Stimulated activated CD8-positive, alpha-beta memory T cell treated with anti-CD3 and anti-CD28 coated beads, Interleukin-4, amount 100 ng/mL, for 1 hour (primary cell): ENCODE results near the gene RMDN2.
"Not testable (repeated sequence)": the region's sequence is repeated elsewhere in the genome, so short reads cannot be mapped to it uniquely, and the experiment has no call there.

ENCODE experiments used
- DNase-seq, 2 donors: peaks; one replicate each; pipeline ENCODE4 v3.0.0-alpha.2; 2020; ENCODE audit warnings: low read depth in 2 of 2, low spot score in 1 of 2

Gene RMDN2

DNA sequence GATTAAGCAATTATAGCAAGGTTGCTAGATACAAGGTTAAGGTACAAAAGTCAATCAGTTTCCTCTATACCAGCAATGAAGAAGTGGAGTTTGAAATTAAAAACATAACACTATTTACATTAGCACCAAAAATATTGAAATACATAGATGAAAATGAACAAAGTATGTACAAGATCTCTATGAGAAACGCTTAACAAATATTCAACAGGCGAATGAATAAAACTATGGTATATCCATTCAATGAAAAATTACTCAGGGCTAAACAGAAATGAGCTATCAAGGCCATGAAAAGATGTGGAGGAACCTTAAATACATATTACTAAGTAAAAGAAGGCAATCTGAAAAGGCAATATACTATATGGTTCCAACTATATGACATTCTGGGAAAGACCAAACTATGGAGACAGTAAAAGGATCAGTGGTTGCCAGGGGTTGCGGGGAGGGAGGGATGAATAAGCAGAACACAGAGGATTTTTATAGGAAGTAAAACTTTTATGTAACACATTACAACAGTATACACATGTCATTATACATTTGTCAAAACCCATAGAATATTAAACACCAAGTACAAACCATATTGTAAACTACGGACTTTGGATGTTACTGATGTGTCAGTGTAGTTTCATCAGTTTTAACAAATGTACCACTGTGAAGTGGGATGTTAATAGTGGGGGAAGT, 62.1 kb downstream of the RMDN2 start:
- no peak for DNase-seq

DNA sequence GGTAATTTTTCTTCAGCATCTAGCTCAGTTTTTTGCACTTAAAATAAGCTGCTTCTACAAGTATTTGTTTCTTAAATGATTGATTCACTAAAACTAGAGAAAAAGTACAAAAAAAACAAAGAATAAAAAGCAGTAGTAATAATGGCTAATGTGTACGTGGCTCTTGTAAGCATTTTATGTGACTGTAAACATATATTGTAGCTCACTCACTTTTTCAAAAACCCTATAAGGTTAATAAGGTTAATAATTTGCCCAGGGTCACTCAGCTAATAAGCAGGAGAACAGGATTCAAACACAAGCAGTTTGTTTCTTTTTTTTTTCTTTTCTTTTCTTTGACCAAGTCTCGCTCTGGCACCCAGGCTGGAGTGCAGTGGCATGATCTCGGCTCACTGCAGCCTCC, 67.5 kb downstream of the RMDN2 start:
- no peak for DNase-seq

DNA sequence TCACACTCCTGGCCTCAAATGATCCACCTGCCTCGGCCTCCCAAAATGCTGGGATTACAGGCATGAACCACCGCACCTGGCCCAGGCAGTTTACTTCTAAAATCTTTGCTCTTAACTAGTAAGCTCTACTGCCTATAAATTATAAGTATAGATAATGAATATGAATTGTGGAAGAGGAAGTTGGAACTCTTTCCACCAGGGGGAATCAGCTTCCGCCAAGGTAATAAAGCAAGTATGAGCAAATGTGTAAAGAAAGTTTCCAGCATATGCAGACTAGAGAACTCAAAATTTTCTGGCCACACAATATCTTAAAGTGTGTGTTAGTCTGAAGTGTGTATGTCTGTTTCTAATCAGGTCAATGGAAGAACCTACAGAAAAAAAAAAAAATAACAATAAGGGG, 68.1 kb downstream of the RMDN2 start:
- DNase-seq, result no peak

DNA sequence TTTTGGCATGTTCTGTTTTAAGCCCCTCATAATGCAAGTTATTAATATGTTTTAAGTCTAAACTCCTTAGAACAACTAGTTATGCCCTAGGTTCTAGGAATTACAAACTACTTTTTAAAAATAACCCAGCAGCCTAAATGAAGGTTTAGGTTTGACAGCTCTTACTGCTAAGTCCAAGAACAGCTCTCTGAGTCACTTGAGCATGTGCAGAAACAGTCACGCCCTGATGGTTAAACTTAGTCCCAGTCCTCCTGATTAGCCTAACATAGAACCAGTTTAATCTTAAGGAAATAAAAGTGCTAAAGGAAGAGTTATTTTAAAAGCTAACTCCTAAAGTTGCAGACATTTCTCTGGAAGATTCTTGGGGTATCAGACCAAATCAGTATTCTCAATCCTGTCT, 72.5 kb downstream of the RMDN2 start:
- no peak for DNase-seq

DNA sequence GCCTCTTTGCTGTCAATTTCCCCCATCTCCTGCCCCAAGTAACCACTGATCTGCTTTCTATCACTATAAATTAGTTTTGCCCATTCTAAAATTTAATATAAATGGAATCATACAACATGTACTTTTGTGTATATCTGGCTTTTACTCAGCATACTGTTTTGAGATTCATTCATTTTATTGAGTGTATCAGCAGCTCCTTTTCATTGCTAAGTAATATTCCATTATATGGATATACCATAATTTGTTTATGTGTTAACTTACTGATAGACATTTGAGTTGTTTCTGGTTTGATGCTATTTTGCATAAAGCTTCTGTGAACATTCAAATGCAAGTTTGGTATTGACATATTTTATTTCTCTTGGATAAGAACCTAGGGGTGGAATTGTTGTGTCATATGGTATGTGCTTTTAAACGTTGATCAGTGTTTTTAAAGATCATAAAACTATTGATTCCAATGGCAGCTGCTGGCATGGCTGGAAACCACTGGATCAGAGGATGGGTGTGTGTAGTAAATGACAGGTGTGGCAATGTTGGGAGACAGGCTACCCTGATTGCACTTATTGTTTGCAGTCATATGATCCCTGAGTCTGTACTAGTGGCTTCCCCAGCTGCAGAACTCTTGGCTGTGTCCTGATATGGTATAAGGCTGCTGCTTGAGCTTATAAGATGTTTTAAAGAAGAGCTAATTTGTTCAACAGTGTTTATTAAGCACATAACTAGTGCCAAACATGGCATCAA, 75.6 kb downstream of the RMDN2 start:
- DNase-seq, result no peak

DNA sequence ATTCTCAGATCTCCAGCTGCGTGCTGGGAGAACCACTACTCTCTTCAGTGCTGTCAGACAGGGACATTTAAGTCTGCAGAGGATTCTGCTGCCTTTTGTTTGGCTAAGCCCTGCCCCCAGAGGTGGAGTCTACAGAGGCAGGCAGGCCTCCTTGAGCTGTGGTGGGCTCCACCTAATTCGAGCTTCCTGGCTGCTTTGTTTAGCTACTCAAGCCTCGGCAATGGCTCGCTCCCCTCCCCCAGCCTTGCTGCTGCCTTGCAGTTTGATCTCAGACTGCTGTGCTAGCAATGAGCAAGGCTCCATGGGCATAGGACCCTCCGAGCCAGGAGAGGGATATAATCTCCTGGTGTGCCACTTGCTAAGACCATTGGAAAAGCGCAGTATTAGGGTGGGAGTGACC, 85.1 kb downstream of the RMDN2 start:
- DNase-seq, result not testable (repeated sequence)

DNA sequence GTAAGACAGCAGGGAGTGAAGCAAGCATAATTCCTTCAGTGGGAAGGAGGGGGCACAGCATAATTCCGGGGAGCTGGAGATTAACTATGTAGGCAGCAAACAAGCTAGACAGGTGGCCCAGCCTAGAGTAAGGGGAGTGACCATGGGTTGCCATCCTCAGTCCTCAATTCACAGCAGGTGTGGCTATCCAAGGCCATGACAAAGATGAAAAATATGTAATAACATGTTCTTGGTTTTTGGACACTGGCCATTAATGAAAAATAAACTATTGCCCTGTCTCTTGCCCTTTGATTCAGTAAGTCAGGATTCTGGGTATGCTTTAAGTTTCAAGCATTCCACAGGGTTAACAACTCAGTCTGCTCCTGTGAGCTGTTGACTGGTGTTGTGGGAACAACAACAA, 85.9 kb downstream of the RMDN2 start:
- no peak for DNase-seq

DNA sequence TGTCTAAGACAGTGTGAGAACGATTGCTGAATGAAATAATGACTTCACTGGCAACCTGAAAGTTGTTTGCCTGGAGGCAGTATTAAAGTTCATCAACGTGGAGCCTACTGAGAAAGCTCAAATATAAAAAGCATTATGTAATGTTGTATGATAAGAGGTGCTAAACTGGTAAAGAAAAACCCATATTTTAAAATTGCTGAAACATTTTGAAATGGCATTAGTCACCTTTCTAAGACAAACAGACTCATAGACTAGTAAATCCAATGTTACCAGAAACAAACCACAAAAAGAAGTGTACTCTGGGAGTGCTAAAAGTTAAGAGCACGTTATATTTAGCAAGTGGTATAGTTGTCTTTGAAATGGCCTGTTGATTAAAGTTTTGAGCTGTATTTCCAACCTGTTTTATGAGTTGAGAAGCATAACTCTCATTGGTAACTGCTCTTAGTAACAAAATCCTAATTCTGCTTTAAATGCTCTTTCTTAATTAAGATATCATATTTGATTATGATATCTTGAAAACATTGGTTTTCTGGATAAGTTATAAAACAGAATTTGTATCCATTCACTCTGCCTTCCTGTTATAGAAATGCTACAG, 88.2 kb downstream of the RMDN2 start:
- no peak for DNase-seq

DNA sequence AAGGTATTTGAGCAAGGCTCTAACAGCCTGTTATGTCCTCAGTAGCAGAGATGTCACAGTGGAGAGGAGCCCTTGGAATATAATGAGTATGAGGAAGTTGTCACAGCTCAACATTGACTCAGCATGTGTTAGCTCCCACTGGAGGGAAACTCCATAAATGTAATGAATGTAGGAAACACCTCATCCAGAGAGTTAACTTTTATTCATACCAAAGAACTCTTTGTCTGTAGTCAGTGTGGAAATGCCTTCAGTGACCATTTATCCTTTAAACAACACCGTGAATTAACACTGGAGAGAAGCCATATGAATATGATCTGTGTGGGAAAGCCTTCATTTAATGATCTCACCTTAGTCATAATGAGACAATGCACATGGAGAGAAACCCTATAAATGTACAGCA, 91.1 kb downstream of the RMDN2 start:
- DNase-seq, result no peak

DNA sequence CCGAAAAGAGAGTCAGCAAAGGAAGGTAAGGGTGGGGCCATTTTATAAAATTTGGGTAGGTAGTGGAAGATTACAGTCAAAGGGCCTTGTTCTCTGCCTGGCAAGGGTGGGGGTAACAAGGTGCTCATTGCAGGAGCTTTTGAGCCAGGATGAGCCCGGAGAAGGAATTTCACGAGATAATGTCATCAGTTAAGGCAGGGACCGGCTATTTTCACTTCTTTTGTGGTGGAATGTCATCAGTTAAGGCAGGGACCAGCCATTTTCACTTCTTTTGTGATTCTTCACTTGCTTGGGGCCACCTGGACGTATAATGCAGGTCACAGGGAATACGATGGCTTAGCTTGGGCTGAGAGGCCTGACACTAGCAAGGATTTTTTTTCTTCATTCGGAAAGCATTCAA, 92.7 kb downstream of the RMDN2 start:
- DNase-seq, result no peak

DNA sequence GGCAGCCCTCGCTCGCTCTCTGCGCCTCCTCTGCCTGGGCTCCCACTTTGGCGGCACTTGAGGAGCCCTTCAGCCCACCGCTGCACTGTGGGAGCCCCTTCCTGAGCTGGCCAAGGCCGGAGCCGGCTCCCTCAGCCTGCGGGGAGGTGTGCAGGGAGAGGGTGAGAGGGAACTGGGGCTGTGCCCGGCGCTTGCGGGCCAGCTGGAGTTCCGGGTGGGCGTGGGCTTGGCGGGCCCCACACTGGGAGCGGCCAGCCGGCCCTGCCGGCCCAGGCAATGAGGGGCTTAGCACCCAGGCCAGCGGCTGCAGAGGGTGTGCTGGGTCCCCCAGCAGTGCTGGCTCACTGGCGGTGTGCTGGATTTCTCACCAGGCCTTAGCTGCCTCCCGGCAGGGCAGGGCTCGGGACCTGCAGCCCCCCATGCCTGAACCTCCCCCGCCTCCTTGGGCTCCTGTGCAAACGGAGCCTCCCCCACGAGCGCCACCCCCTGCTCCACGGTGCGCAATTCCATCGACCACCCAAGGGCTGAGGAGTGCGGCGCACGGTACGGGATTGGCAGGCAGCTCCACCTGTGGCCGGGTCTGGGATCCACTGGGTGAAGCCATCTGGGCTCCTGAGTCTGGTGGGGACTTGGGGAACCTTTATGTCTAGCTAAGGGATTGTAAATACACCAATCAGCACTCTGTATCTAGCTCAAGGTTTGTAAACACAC, 95.4 kb downstream of the RMDN2 start:
- not testable (repeated sequence) for DNase-seq

DNA sequence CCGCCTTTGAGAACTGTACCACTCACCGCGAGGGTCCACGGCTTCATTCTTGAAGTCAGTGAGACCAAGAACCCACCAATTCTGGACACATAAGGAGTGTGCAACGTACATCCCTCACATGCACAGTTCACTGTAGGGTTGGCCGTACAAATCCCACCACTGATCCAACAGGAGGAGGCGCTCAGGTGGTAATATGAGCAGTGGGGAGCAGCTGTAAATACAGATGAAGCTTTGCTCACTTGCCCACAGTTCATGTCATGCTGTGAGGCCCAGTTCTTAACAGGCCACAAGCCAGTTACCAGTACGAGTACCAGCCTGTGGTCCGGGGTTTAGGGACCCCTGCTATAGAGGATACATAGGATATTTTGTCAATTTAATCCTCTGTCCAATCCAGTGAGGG, 96.5 kb downstream of the RMDN2 start:
- no peak for DNase-seq

DNA sequence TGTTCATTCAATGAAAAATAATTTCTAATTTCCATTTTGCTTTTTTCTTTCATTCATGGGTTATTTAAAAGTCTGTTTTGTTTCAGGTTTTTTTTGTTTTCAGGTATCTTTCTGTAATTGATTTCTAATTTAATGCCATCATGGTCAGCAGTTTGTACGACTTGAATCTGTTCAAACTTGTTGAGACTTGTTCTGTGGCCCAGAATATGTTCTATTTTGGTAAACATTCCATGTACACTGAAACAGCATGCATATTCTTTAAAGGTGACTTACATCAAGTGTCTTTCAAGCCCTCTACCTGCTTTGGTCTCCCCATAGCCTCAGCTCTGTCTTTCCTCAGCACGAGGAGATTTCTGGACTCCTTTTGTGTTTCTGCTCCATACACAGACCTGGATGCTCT, 101.8 kb downstream of the RMDN2 start:
- DNase-seq, result no peak

DNA sequence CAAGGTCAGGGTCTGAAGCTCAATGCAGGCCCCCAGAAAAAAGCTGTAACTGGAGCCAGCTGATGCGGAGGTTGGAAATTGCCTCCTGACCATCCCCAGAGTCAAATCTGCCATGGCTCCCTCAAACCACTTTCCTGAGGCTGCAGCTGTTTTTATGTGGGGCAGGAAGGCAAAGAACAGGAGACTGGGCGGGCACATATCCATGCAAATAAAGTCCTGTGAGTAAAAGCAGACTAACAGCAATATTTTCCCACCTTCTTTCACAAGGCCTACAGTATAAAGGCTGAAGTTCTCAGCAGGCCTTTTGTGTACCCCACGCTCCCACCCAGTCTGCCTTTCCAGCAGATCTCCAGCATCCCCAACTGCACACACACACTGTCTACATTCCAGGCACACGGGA, 103.7 kb downstream of the RMDN2 start:
- DNase-seq, result no peak

DNA sequence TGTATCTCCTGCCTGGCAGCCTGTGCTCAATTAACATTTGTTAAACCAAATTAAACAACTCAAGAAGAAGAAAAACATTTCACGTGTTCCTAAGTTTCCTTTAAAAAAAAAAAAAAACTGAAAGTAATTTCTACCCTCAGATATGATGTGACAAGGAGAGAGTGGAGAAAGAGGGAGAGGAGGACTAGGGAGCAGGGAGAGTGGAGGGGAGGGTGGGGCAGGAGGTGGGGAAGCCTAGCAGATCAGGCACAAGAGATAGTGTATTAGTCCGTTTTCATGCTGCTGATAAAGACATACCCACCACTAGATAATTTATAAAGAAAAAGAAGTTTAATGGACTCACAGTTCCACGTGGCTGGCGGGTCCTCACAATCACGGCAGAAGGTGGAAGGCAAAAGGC, 104.4 kb downstream of the RMDN2 start:
- DNase-seq, result no peak

DNA sequence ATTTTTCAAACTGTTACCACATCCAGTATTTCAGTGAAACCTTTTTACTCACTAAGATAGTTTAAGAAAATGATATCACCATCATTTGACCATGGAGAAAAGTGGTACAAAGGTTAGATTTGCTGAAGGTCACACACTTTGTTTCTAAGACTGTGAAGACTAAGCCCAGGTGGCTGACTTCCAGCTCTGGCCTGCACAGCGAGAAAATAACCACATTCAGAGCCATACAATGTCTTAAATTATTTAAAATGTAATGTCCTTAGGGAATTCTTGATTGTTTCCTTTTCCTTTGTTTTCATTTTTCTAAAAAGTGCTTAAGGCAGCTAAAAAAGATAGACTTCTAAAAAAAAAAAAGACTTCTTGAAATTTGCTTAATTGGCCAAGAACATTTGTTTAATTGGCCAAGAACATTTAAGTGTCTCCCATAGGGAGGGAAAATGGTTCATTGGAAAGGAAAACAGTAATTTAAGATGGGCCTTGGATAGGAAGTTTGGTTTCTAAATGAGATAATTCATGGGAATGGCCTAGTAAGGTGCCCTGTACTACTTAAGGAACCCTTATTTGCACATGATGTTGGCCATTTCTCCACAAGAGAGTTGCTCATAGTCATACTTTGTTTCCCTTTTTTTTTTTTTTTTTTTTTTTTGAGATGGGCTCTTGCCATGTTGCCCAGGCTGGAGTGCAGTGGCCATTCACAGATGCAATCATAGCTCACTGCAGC, 105.7 kb downstream of the RMDN2 start:
- DNase-seq, result no peak

DNA sequence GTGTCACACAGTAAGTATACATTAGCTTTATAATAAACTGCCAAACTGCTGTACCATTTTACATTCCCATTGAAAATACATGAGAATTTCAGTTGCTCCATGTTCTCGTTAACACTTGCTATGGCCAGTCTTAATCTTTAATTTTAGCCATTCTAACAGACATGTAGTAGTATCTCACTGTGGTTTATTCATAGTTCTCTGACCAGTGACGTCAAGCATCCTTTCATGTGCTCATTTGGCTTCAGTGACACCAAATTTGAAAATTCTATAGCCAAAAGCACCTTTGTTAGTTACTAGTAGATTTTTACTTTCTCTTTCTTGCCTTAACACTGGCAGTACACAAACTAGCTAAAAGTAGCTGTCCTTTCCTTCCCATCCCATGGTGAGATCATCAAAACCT, 107.9 kb downstream of the RMDN2 start:
- DNase-seq, result no peak

DNA sequence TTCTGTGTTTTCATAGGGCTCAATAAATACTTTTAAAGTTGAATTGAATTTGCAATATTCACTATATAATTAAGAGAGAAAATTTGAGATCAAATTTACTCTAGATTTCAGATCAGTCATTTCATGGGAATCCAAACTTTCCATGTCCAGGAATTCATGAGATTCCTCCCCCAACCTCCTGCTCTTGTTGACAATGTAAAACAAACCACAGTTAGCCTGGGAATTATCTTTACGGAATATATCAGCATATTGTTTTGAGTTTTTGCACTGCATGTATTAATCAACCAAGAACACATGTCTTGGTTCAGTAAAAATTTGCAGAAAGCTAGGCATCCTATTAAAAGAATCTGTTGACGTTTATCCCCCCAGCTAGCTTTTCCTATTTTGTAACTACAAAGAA, 108.6 kb downstream of the RMDN2 start:
- no peak for DNase-seq

DNA sequence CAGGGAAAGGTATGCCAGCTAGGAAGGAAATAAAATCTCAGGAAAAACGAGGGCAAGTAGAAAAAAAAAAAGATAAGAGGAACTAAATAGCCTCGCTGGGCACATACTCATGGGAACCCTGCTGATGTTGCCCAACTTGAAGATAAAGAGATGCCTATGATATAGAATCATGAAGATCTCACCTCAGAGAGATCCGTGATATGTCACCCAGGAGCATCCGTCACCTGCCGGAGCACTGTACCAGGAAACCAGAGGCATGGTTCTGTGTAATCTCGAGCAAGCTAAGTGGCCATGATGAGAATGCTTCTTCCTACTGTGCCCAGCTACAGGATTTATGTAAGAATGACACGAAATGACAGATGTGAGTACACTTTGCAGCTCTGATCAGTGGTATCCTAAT, 110.9 kb downstream of the RMDN2 start:
- DNase-seq, result no peak

DNA sequence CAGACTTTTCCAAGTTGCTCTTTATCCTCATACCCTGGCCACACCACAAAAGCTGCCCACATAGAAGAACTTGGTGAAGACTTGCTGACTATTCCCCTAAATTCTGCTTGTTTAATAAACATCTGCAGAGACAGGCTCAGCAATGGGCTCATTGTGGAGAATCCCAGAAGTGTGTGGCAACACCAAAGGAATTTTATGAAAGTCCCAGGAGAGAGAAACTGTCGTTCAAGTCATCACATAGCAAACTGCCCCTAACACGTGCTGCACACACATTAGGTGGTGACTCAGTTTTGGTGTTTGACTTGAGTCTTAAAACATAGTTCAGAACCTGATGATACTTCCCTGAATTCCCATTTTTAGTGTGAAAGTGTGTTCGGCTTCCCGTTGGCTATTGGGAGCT, 112.2 kb downstream of the RMDN2 start:
- DNase-seq, result no peak
